ENCODE results near the gene ERC2.

Gene ERC2

DNA sequence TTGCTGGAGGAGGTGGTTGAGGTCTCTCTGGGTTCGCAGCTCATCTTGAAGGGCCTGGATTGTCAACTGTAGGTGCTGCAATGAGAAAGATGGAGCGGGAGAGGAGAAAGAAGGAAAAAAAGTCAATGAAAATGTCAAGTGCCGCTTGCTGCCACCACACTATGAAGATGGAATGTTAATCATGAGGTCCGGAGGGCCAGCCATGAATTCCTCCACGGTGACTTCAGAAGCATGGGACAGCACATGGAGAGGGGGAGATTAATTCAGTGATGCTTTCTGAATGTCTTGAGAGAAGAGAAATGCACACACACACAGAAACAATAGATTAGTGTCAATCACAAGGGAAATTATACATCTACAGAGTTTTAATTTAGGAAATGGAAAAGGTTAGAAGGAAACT, 171.9 kb downstream of the ERC2 start:
- Histone ChIP-seq H3K9me3 (ENCODE audit: control insufficient read depth, low read length) (no peaks in the 10 kb centered on the region), H2AFZ (no peak overlapping the region), H3K9ac (no peak overlapping the region), H3K4me1 (no peaks in the 10 kb centered on the region), H3K27me3 (ENCODE audit: control insufficient read depth, insufficient read depth, low read length) (no peaks in the 10 kb centered on the region), H3K36me3 (ENCODE audit: control insufficient read depth, insufficient read depth, low read length) (no peaks in the 10 kb centered on the region), H3K4me2 (ENCODE audit: low read length) (no peak overlapping the region), H3K27ac (no peak overlapping the region), H3K4me3 (ENCODE audit: low read depth, low read length) (no peak overlapping the region), H3K79me2 (no peaks in the 10 kb centered on the region)
- TF ChIP-seq, protein P1, sequence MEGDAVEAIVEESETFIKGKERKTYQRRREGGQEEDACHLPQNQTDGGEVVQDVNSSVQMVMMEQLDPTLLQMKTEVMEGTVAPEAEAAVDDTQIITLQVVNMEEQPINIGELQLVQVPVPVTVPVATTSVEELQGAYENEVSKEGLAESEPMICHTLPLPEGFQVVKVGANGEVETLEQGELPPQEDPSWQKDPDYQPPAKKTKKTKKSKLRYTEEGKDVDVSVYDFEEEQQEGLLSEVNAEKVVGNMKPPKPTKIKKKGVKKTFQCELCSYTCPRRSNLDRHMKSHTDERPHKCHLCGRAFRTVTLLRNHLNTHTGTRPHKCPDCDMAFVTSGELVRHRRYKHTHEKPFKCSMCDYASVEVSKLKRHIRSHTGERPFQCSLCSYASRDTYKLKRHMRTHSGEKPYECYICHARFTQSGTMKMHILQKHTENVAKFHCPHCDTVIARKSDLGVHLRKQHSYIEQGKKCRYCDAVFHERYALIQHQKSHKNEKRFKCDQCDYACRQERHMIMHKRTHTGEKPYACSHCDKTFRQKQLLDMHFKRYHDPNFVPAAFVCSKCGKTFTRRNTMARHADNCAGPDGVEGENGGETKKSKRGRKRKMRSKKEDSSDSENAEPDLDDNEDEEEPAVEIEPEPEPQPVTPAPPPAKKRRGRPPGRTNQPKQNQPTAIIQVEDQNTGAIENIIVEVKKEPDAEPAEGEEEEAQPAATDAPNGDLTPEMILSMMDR (IDR thresholded peaks at IDR 0.05), result no peak

DNA sequence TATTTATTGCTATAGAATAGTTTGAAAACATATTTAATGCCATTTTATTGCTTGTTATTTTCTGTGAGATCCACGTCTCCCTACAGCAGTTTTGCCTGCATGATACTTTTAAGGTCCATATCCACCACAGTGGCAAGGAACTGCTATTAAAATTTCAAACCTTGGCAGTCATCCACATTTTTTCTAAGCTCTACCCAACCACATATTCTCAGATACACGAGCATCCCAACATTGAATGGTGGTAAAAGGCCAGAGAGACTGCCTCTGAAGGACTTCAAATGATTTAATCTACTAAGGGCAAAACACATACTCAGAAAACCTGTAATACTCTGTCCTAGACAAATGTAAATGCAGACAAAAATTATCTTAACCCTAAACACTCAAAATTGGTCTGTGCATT, 173.1 kb downstream of the ERC2 start:
- H3K4me1 ChIP-seq, result no peaks in the 10 kb centered on the region
- no peaks in the 10 kb centered on the region for H3K27me3 ChIP-seq (ENCODE audit: control insufficient read depth, insufficient read depth, low read length)
- H3K4me2 ChIP-seq (ENCODE audit: low read length), result no peak overlapping the region
- H3K4me3 ChIP-seq (ENCODE audit: low read depth, low read length), result no peak overlapping the region
- TF ChIP-seq, protein P1 (IDR thresholded peaks at IDR 0.05), result no peak
- H3K9ac ChIP-seq, result no peak overlapping the region
- H3K9me3 ChIP-seq (ENCODE audit: control insufficient read depth, low read length), result no peaks in the 10 kb centered on the region
- no peak overlapping the region for H2AFZ ChIP-seq
- H3K27ac ChIP-seq, result no peak overlapping the region
- no peaks in the 10 kb centered on the region for H3K36me3 ChIP-seq (ENCODE audit: control insufficient read depth, insufficient read depth, low read length)
- H3K79me2 ChIP-seq, result no peaks in the 10 kb centered on the region

DNA sequence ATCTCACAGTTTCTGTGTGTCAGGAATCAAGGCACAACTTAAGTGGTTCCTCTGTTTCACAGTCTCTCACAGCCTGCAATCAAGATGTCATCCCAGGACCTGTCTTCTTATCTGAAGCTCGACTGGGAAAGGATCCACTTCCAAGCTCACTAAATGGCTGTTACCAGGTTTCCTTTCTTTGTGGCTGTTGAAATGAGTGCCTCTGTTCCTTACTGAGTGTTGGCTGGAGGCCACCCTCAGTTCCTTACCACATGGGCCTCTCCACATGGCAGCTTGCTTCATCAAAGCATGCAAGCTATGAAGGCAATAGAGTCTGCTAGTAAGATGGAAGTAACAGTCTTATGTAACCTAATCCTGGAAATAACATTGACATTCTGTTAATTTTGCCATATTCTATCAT, 174.0 kb downstream of the ERC2 start:
- TF ChIP-seq, protein P1 (IDR thresholded peaks at IDR 0.05), result no peak
- Histone ChIP-seq H3K79me2 (no peaks in the 10 kb centered on the region), H3K36me3 (ENCODE audit: control insufficient read depth, insufficient read depth, low read length) (no peaks in the 10 kb centered on the region), H3K27ac (no peak overlapping the region), H3K27me3 (ENCODE audit: control insufficient read depth, insufficient read depth, low read length) (no peaks in the 10 kb centered on the region), H3K9ac (no peak overlapping the region), H3K9me3 (ENCODE audit: control insufficient read depth, low read length) (no peaks in the 10 kb centered on the region), H2AFZ (no peak overlapping the region), H3K4me2 (ENCODE audit: low read length) (no peak overlapping the region), H3K4me3 (ENCODE audit: low read depth, low read length) (no peak overlapping the region), H3K4me1 (no peaks in the 10 kb centered on the region)

DNA sequence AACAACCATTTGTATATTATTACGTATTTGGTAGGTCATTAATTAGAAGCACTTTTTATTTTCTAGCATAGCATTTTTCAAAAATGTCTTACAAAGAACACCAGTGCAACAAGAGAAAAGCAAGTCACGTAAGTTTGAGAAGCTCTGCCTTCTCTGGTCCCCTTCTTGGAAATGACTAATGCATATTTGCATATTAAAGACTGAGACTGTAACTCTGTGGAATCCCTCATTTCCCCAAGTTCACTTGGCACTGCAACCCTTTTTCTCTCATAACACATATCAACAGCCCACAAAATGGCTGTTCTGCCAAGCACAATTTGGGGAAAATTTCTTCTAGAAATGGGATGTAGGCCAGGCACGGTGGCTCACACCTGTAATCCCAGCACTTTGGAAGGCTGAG, 176.3 kb downstream of the ERC2 start:
- H3K9ac ChIP-seq, result no peak overlapping the region
- H3K4me2 ChIP-seq (ENCODE audit: low read length), result no peak overlapping the region
- H3K27ac ChIP-seq, result no peak overlapping the region
- TF ChIP-seq, protein P1 (IDR thresholded peaks at IDR 0.05), result no peak
- no peaks in the 10 kb centered on the region for H3K9me3 ChIP-seq (ENCODE audit: control insufficient read depth, low read length)
- H3K4me3 ChIP-seq (ENCODE audit: low read depth, low read length), result no peak overlapping the region
- no peaks in the 10 kb centered on the region for H3K4me1 ChIP-seq
- H3K36me3 ChIP-seq (ENCODE audit: control insufficient read depth, insufficient read depth, low read length), result no peaks in the 10 kb centered on the region
- no peaks in the 10 kb centered on the region for H3K27me3 ChIP-seq (ENCODE audit: control insufficient read depth, insufficient read depth, low read length)
- no peak overlapping the region for H2AFZ ChIP-seq
- H3K79me2 ChIP-seq, result no peaks in the 10 kb centered on the region

DNA sequence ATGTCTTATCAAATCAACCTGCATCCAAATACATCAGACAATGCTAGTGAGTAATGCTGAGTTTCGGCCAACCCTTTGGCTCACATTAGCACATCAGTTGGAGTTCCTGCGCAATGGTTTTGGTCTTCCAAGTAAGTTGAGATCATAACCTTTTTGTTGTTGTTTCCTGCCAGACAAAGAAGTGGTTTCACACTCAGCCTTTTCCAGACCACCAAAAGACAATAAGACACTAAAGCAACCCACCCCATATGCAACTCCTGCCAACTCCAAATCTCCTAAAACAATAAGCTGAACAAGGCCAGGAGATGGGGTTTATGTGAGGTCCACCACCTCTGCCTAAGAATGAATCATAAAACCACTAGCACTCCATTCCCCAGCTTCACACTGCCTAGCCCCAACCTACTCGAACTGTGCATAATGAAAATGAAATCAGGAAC, 177.0 kb downstream of the ERC2 start:
- Histone ChIP-seq H2AFZ (no peak overlapping the region), H3K27ac (no peak overlapping the region), H3K27me3 (ENCODE audit: control insufficient read depth, insufficient read depth, low read length) (no peaks in the 10 kb centered on the region), H3K36me3 (ENCODE audit: control insufficient read depth, insufficient read depth, low read length) (no peaks in the 10 kb centered on the region), H3K4me1 (no peaks in the 10 kb centered on the region), H3K9ac (no peak overlapping the region), H3K79me2 (no peaks in the 10 kb centered on the region), H3K4me3 (ENCODE audit: low read depth, low read length) (no peak overlapping the region), H3K9me3 (ENCODE audit: control insufficient read depth, low read length) (no peaks in the 10 kb centered on the region), H3K4me2 (ENCODE audit: low read length) (no peak overlapping the region)
- TF ChIP-seq, protein P1 (IDR thresholded peaks at IDR 0.05), result no peak
